GM12891 (cell line): ENCODE results near the gene SORCS2.

Experiments
- POLR2A ChIP-seq: IDR thresholded peaks from 2 replicates; pipeline ENCODE4 v1.6.1; 2011; ENCODE audit warnings: low read depth, low read length, control low read depth
- POLR2AphosphoS5 ChIP-seq: IDR thresholded peaks from 2 replicates; pipeline ENCODE4 v1.6.1; 2011; ENCODE audit warnings: low read depth, low read length, control low read depth
- SPI1 ChIP-seq: IDR thresholded peaks from 2 replicates; pipeline ENCODE4 v1.6.1; 2011; ENCODE audit warnings: low read depth, low read length, control low read depth
- TAF1 ChIP-seq: IDR thresholded peaks from 2 replicates; pipeline ENCODE4 v1.6.1; 2011; ENCODE audit warnings: low read depth, low read length, control low read depth

GRCh38 chr4:7591409-7592053 is 399.2 kb downstream of the SORCS2 start:
- TF ChIP-seq POLR2A, result no peak
- no peak for TF ChIP-seq SPI1
- TF ChIP-seq TAF1, result no peak
- no peak for TF ChIP-seq POLR2AphosphoS5
